HL-60/S4 (cell line): ENCODE measurements around the gene RAP2A.

Experiments
- in situ Hi-C: fragments of 300-500 bp; cut with MboI; formaldehyde crosslinking; loops from 2 replicates; pipeline ENCODE4 v1.14.3; 2022; ENCODE audit warnings: low sequenced_read_pairs

RAP2A gene

GRCh38 chr13:97422118-97423054 lies 11.6 kb upstream of the RAP2A start:
- in situ Hi-C loops: no loop called here

- in situ Hi-C loops: no loop called here
Observed at GRCh38 chr13:97423300-97424045, 10.5 kb upstream of the RAP2A start.

- in situ Hi-C loops: no loop called here
Observed at GRCh38 chr13:97425590-97425989, 8.4 kb upstream of the RAP2A start.

GRCh38 chr13:97426695-97427094 lies 7.3 kb upstream of the RAP2A start:
- in situ Hi-C loops: no loop called here

- in situ Hi-C loops: no loop called here
Observed at GRCh38 chr13:97429681-97430081, 4.3 kb upstream of the RAP2A start.

- in situ Hi-C loops: no loop called here
Observed at GRCh38 chr13:97430296-97430695, 3.7 kb upstream of the RAP2A start.

GRCh38 chr13:97431171-97431764 lies 2.7 kb upstream of the RAP2A start:
- in situ Hi-C loops: no loop called here

- in situ Hi-C loops: no loop called here
Observed at GRCh38 chr13:97432232-97432916, 1.6 kb upstream of the RAP2A start.

- in situ Hi-C loops: no loop called here
Observed at GRCh38 chr13:97432917-97433726, 847 bp upstream of the RAP2A start.

- in situ Hi-C loops: no loop called here
Observed at GRCh38 chr13:97434397-97435201, 630 bp downstream of the RAP2A start.

GRCh38 chr13:97435323-97435722 lies 1.4 kb downstream of the RAP2A start:
- in situ Hi-C loops: no loop called here

GRCh38 chr13:97435794-97436193 lies 1.8 kb downstream of the RAP2A start:
- in situ Hi-C loops: no loop called here

GRCh38 chr13:97436845-97437244 lies 2.9 kb downstream of the RAP2A start:
- in situ Hi-C loops: no loop called here

GRCh38 chr13:97437729-97438128 lies 3.8 kb downstream of the RAP2A start:
- in situ Hi-C loops: no loop called here

- in situ Hi-C loops: no loop called here
Observed at GRCh38 chr13:97438856-97439595, 5.1 kb downstream of the RAP2A start.

- in situ Hi-C loops: no loop called here
Observed at GRCh38 chr13:97440598-97441170, 6.7 kb downstream of the RAP2A start.

- in situ Hi-C loops: no loop called here
Observed at GRCh38 chr13:97441368-97441767, 7.4 kb downstream of the RAP2A start.

- in situ Hi-C loops: no loop called here
Observed at GRCh38 chr13:97445522-97446187, 11.7 kb downstream of the RAP2A start.
